ENCODE data around the gene SLC8B1. TPM values are rescaled to one million over a fixed set of nuclear protein-coding genes. Genes with fewer than 3 reads are reported as not detected.
A peak's percentile ranks its signal among the peaks of the same experiment; 100 is the strongest.

SLC8B1 gene
- total and polyA plus RNA-seq, 9 of the 15 experiments (the other 6 are each of a cell fraction or from before 2014, with no cell fraction given): 0.86 to 34.1 (median 18.5) TPM

- TF ChIP-seq PML (IDR thresholded peaks at IDR 0.05; ENCODE audit: low read length): no peak
These were observed 778 bp downstream of the SLC8B1 start (continued) for GRCh38 chr12:113333877-113334785.

GRCh38 chr12:113333418-113333750 lies 1.5 kb downstream of the SLC8B1 start:
- WGBS (ENCODE audit: insufficient coverage, low coverage, missing lambda C conversion rate): 71% methylated on average over 5 of the region's 5 CpGs
- no peaks in the 10 kb centered on the region for H3K27me3 ChIP-seq (ENCODE audit: control insufficient read depth in 2 of 2, insufficient read depth in 2 of 2, low read length in 2 of 2)
- ATAC-seq: no peak
- no peak for TF ChIP-seq LEF1 (IDR thresholded peaks at IDR 0.05)
- no peak for TF ChIP-seq TAF1 (IDR thresholded peaks at IDR 0.05; ENCODE audit: control insufficient read depth, extremely low read depth, insufficient read depth, low read length, severe bottlenecking)
- no peak for TF ChIP-seq ZSCAN32 (CRISPR knock-in tag; IDR thresholded peaks at IDR 0.05)
- peak; percentile 47; the same call in 1 of the 2 replicates for TF ChIP-seq ATF3 (IDR thresholded peaks at IDR 0.05)
- no peak for TF ChIP-seq ATF3 (CRISPR knock-in tag; conservative IDR thresholded peaks at IDR 0.05)
- TF ChIP-seq RFX5 (IDR thresholded peaks at IDR 0.05; ENCODE audit: low read depth, low read length): no peak
- 0 out of 6 replicates have a peak, but pooled peaks of 1 of the 3 experiments have one; percentile 12 for TF ChIP-seq ZBTB11 (CRISPR knock-in tag; IDR thresholded peaks at IDR 0.05)

More at GRCh38 chr12:113333418-113333750, 1.5 kb downstream of the SLC8B1 start:
- no TSS peak for BruUV-seq (replicated peaks)
- in situ Hi-C loops (cut with MboI): no loop called here
- Histone ChIP-seq H3K9me1 (ENCODE audit: control insufficient read depth, insufficient read depth, low read length) (no peaks in the 10 kb centered on the region), H3K4me2 (ENCODE audit: insufficient read depth, low read length) (peak overlapping the region; percentile 95), H3K36me3 (ENCODE audit: control insufficient read depth, insufficient read depth, low read length) (peaks cover 44% of the 10 kb centered on the region; the same call in 2 of the 3 replicates), H3K9ac (ENCODE audit: insufficient read depth in 1 of 2, low read depth in 2 of 2, low read length in 2 of 2) (peak overlapping the region; percentile 77 to 91; a peak in 3 of 4 replicates), H4K20me1 (replicated peaks; ENCODE audit: control insufficient read depth, insufficient read depth, low read length) (no peaks in the 10 kb centered on the region), H2AFZ (ENCODE audit: low read depth, low read length) (no peak overlapping the region), H3K79me2 (ENCODE audit: control insufficient read depth, insufficient read depth, low read length) (peaks cover 18% of the 10 kb centered on the region), H3K27ac (ENCODE audit: extremely low read depth, low read depth, low read length) (peak overlapping the region; percentile 80; the same call in 1 of the 3 replicates), H3K9me3 (replicated peaks; ENCODE audit: control insufficient read depth, insufficient read depth, low read depth, low read length) (no peaks in the 10 kb centered on the region), H3K4me3 (peak overlapping the region; percentile 60), H3K4me1 (replicated peaks in 1 of 2; ENCODE audit: control insufficient read depth in 2 of 2, insufficient read depth in 2 of 2, low read length in 2 of 2) (peaks cover 22 to 24% of the 10 kb centered on the region in 2 experiments)
- FAIRE-seq (no peak), DNase-seq (ENCODE audit: extremely low read depth in 1 of 4, low spot score in 3 of 4) (no peak)
- CTCF ChIA-PET (ENCODE audit: low intra/inter-chr PET ratio): no interaction called here
- POLR2A ChIA-PET: interaction anchor here (0.6 to 2.4 kb wide), 3 partner anchors 24 to 148 kb away, joined by 3 to 9 read pairs (median 3); partner anchors contain the start of genes DDX54 and PLBD2
- intact Hi-C loops (cut with micrococcal nuclease): no loop called here

Data from K562 (cell line).